ENCODE data around the gene RELN.
A peak's percentile ranks its signal among the peaks of the same experiment; 100 is the strongest.

DNA sequence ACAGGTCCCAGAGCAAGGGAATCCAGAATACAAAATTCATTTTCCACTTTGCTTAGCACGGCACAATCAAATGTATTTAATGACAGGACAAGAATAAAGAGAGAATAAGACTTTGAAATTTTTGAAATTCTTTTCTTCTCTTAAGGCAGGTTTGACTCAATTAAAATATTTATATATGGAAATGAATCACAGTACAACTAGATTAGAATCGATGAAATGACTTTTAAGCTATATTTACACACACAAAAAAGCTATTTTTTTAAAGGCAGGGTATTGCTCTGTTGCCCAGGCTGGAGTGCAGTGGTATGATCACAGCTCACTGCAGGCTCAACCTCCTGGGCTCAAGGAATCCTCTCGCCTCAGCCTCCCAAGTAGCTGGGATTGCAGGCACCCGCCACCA lies 278.0 kb downstream of the RELN start:
- no peak for TF ChIP-seq TCF4 (CRISPR knock-in tag; IDR thresholded peaks at IDR 0.05; ENCODE audit: borderline replicate concordance)
- TF ChIP-seq, protein P1, sequence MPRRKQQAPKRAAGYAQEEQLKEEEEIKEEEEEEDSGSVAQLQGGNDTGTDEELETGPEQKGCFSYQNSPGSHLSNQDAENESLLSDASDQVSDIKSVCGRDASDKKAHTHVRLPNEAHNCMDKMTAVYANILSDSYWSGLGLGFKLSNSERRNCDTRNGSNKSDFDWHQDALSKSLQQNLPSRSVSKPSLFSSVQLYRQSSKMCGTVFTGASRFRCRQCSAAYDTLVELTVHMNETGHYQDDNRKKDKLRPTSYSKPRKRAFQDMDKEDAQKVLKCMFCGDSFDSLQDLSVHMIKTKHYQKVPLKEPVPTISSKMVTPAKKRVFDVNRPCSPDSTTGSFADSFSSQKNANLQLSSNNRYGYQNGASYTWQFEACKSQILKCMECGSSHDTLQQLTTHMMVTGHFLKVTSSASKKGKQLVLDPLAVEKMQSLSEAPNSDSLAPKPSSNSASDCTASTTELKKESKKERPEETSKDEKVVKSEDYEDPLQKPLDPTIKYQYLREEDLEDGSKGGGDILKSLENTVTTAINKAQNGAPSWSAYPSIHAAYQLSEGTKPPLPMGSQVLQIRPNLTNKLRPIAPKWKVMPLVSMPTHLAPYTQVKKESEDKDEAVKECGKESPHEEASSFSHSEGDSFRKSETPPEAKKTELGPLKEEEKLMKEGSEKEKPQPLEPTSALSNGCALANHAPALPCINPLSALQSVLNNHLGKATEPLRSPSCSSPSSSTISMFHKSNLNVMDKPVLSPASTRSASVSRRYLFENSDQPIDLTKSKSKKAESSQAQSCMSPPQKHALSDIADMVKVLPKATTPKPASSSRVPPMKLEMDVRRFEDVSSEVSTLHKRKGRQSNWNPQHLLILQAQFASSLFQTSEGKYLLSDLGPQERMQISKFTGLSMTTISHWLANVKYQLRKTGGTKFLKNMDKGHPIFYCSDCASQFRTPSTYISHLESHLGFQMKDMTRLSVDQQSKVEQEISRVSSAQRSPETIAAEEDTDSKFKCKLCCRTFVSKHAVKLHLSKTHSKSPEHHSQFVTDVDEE (CRISPR knock-in tag; IDR thresholded peaks at IDR 0.05), result no peak
- no peak for TF ChIP-seq OSR1 (CRISPR knock-in tag; IDR thresholded peaks at IDR 0.05)
- TF ChIP-seq SNAI2 (CRISPR knock-in tag; IDR thresholded peaks at IDR 0.05), result no peak
- no peak for TF ChIP-seq ZFP3 (CRISPR knock-in tag; IDR thresholded peaks at IDR 0.05)
- no peak for TF ChIP-seq ZNF8 (CRISPR knock-in tag; IDR thresholded peaks at IDR 0.05)
- TF ChIP-seq, protein P2, sequence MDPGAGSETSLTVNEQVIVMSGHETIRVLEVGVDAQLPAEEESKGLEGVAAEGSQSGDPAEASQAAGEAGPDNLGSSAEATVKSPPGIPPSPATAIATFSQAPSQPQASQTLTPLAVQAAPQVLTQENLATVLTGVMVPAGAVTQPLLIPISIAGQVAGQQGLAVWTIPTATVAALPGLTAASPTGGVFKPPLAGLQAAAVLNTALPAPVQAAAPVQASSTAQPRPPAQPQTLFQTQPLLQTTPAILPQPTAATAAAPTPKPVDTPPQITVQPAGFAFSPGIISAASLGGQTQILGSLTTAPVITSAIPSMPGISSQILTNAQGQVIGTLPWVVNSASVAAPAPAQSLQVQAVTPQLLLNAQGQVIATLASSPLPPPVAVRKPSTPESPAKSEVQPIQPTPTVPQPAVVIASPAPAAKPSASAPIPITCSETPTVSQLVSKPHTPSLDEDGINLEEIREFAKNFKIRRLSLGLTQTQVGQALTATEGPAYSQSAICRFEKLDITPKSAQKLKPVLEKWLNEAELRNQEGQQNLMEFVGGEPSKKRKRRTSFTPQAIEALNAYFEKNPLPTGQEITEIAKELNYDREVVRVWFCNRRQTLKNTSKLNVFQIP (CRISPR knock-in tag; IDR thresholded peaks at IDR 0.05; ENCODE audit: borderline replicate concordance, low read depth), result no peak
- TF ChIP-seq ZFP30 (CRISPR knock-in tag; IDR thresholded peaks at IDR 0.05), result no peak
- peak; percentile 14; the same call in 1 of the 2 replicates for TF ChIP-seq ISL1 (CRISPR knock-in tag; IDR thresholded peaks at IDR 0.05)

All from SK-N-SH treated with all-trans-retinoic acid at 6 μM for 48 hours (cell line).